Esophagus squamous epithelium (tissue), 4 donors: ENCODE data around the gene NAPSA.

ENCODE experiments used
- CTCF ChIP-seq, 6 experiments: fragments of 450-650 bp in 4 of 6; fragments of 200-600 bp in 2 of 6; sonication (generic) in 2 of 6; IDR thresholded peaks; one replicate each; pipeline ENCODE4 v1.5.1; 2016 to 2019; ENCODE audit warnings: antibody characterized with exemption in 6 of 6, mild to moderate bottlenecking in 4 of 6, moderate library complexity in 4 of 6
- POLR2A ChIP-seq, 4 donors: fragments of 450-650 bp; IDR thresholded peaks; one replicate each; pipeline ENCODE4 v1.6.1; 2017; ENCODE audit warnings: antibody characterized with exemption in 4 of 4, mild to moderate bottlenecking in 4 of 4, moderate library complexity in 3 of 4

- TF ChIP-seq CTCF (IDR thresholded peaks at IDR 0.05) (no peak), POLR2A (IDR thresholded peaks at IDR 0.05) (no peak)
Measured at GRCh38 chr19:50384685-50385535, 19.5 kb upstream of the NAPSA start.
